ENCODE data around the gene KMT2A. TPM values are rescaled to one million over a fixed set of nuclear protein-coding genes. Genes with fewer than 3 reads are reported as not detected.

KMT2A gene
- total RNA-seq, 2 donors from 2014 or later = 76.9 to 78.8 TPM

GRCh38 chr11:118417801-118418200 lies 18.5 kb upstream of the KMT2A start:
- Mint-ChIP-seq H3K27ac (no peak overlapping the region), H3K4me3 (no peak overlapping the region)

GRCh38 chr11:118418766-118419165 lies 17.5 kb upstream of the KMT2A start:
- H3K4me1 Mint-ChIP-seq = no peaks in the 10 kb centered on the region
- Histone ChIP-seq H3K4me3 (ENCODE audit: low read length) (no peak overlapping the region), H3K36me3 (ENCODE audit: control insufficient read depth, insufficient read depth, low read length) (no peaks in the 10 kb centered on the region), H3K9ac (ENCODE audit: extremely low read depth, low read length, poor library complexity, severe bottlenecking) (no peak overlapping the region), H3K27me3 (ENCODE audit: control insufficient read depth, insufficient read depth, low read length, poor library complexity, severe bottlenecking) (no peaks in the 10 kb centered on the region), H3K9me3 (ENCODE audit: control insufficient read depth, low read length) (no peaks in the 10 kb centered on the region), H3K27ac (ENCODE audit: low read depth, low read length) (no peak overlapping the region), H3K4me1 (ENCODE audit: control insufficient read depth, insufficient read depth, low read length) (peaks cover 3% of the 10 kb centered on the region)
- H3K27ac Mint-ChIP-seq = no peak overlapping the region
- H3K27me3 Mint-ChIP-seq (ENCODE audit: insufficient read depth) = no peaks in the 10 kb centered on the region
- 93 to 96% methylated on average over 4 to 5 of the region's 5 CpGs for WGBS, 2 experiments (ENCODE audit: insufficient coverage in 1 of 2, insufficient read length in 1 of 2)
- H3K36me3 Mint-ChIP-seq (ENCODE audit: low read depth) = no peaks in the 10 kb centered on the region
- TF ChIP-seq CTCF (conservative IDR thresholded peaks at IDR 0.05) = no peak
- no peak overlapping the region for H3K4me3 Mint-ChIP-seq
- H3K9me3 Mint-ChIP-seq = no peaks in the 10 kb centered on the region
- DNase-seq = no peak

More at GRCh38 chr11:118417801-118418200, 18.5 kb upstream of the KMT2A start:
- Histone ChIP-seq H3K9ac (ENCODE audit: extremely low read depth, low read length, poor library complexity, severe bottlenecking) (no peak overlapping the region), H3K36me3 (ENCODE audit: control insufficient read depth, insufficient read depth, low read length) (no peaks in the 10 kb centered on the region), H3K27ac (ENCODE audit: low read depth, low read length) (no peak overlapping the region), H3K4me1 (ENCODE audit: control insufficient read depth, insufficient read depth, low read length) (peaks cover 3% of the 10 kb centered on the region), H3K4me3 (ENCODE audit: low read length) (no peak overlapping the region), H3K9me3 (ENCODE audit: control insufficient read depth, low read length) (no peaks in the 10 kb centered on the region), H3K27me3 (ENCODE audit: control insufficient read depth, insufficient read depth, low read length, poor library complexity, severe bottlenecking) (no peaks in the 10 kb centered on the region)
- Mint-ChIP-seq H3K9me3 (no peaks in the 10 kb centered on the region), H3K4me1 (peaks cover 9% of the 10 kb centered on the region), H3K36me3 (ENCODE audit: low read depth) (no peaks in the 10 kb centered on the region), H3K27me3 (ENCODE audit: insufficient read depth) (no peaks in the 10 kb centered on the region)
- no peak for DNase-seq
- 85 to 86% methylated on average over 3 to 4 of the region's 4 CpGs for WGBS, 2 experiments (ENCODE audit: insufficient coverage in 1 of 2, insufficient read length in 1 of 2)
- TF ChIP-seq CTCF (conservative IDR thresholded peaks at IDR 0.05) = no peak

- WGBS, 2 experiments (ENCODE audit: insufficient coverage in 1 of 2, insufficient read length in 1 of 2) = 76 to 80% methylated on average over 1 of the region's 1 CpG
- Mint-ChIP-seq H3K36me3 (ENCODE audit: low read depth) (no peaks in the 10 kb centered on the region), H3K9me3 (no peaks in the 10 kb centered on the region), H3K27ac (no peak overlapping the region), H3K4me1 (no peaks in the 10 kb centered on the region), H3K27me3 (ENCODE audit: insufficient read depth) (peaks cover 26% of the 10 kb centered on the region), H3K4me3 (no peak overlapping the region)
- Histone ChIP-seq H3K9ac (ENCODE audit: extremely low read depth, low read length, poor library complexity, severe bottlenecking) (no peak overlapping the region), H3K27ac (ENCODE audit: low read depth, low read length) (no peak overlapping the region), H3K4me1 (ENCODE audit: control insufficient read depth, insufficient read depth, low read length) (no peaks in the 10 kb centered on the region), H3K27me3 (ENCODE audit: control insufficient read depth, insufficient read depth, low read length, poor library complexity, severe bottlenecking) (no peaks in the 10 kb centered on the region), H3K36me3 (ENCODE audit: control insufficient read depth, insufficient read depth, low read length) (no peaks in the 10 kb centered on the region), H3K4me3 (ENCODE audit: low read length) (no peak overlapping the region), H3K9me3 (ENCODE audit: control insufficient read depth, low read length) (no peaks in the 10 kb centered on the region)
- no peak for TF ChIP-seq CTCF (conservative IDR thresholded peaks at IDR 0.05)
- DNase-seq = no peak
These were observed 8.6 kb upstream of the KMT2A start for GRCh38 chr11:118427707-118428106.
